ENCODE results near the gene SLC35G4.

The SLC35G4 gene

GRCh38 chr18:11658989-11659388 lies 49.6 kb downstream of the SLC35G4 start:
- Histone ChIP-seq H3F3A (ENCODE audit: insufficient read depth) (no peaks in the 10 kb centered on the region), H3K27ac (ENCODE audit: low read depth, low read length) (no peak overlapping the region), H3K27me3 (ENCODE audit: low read length) (no peaks in the 10 kb centered on the region), H2AFZ (ENCODE audit: low read depth, low read length, severe bottlenecking) (no peak overlapping the region), H3K79me2 (ENCODE audit: insufficient read depth, low read length) (no peaks in the 10 kb centered on the region), H3K36me3 (ENCODE audit: low read length) (no peaks in the 10 kb centered on the region), H4K20me1 (ENCODE audit: low read depth, low read length) (no peaks in the 10 kb centered on the region), H3K9me2 (replicated peaks; ENCODE audit: insufficient read depth, low read length) (no peaks in the 10 kb centered on the region), H3K9me3 (ENCODE audit: insufficient read depth, low read length) (no peaks in the 10 kb centered on the region), H3K9ac (ENCODE audit: low read length) (no peak overlapping the region), H3K4me2 (ENCODE audit: low read depth, low read length, poor library complexity, severe bottlenecking) (no peak overlapping the region), H3K4me3 (ENCODE audit: insufficient read depth, low read length, poor library complexity, severe bottlenecking) (no peak overlapping the region)
- TF ChIP-seq, protein P1, sequence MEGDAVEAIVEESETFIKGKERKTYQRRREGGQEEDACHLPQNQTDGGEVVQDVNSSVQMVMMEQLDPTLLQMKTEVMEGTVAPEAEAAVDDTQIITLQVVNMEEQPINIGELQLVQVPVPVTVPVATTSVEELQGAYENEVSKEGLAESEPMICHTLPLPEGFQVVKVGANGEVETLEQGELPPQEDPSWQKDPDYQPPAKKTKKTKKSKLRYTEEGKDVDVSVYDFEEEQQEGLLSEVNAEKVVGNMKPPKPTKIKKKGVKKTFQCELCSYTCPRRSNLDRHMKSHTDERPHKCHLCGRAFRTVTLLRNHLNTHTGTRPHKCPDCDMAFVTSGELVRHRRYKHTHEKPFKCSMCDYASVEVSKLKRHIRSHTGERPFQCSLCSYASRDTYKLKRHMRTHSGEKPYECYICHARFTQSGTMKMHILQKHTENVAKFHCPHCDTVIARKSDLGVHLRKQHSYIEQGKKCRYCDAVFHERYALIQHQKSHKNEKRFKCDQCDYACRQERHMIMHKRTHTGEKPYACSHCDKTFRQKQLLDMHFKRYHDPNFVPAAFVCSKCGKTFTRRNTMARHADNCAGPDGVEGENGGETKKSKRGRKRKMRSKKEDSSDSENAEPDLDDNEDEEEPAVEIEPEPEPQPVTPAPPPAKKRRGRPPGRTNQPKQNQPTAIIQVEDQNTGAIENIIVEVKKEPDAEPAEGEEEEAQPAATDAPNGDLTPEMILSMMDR (IDR thresholded peaks at IDR 0.05; ENCODE audit: insufficient read depth, low read length, poor library complexity, severe bottlenecking), result no peak
- no peak for TF ChIP-seq EZH2phosphoT487 (conservative IDR thresholded peaks at IDR 0.05; ENCODE audit: low read length)
